DND-41 (cell line): Measurements from ENCODE around the gene CD300E.

Source experiments
- CTCF ChIP-seq: IDR thresholded peaks from 2 replicates; pipeline ENCODE4 v1.5.1; 2012; ENCODE audit warnings: borderline replicate concordance, low read length, moderate library complexity, mild to moderate bottlenecking; ENCODE audit not compliant: poor library complexity, severe bottlenecking; ENCODE audit errors: extremely low read depth
- EZH2 ChIP-seq: IDR thresholded peaks from 3 replicates; pipeline ENCODE4 v1.6.1; 2012; ENCODE audit warnings: borderline replicate concordance, low read depth, mild to moderate bottlenecking, moderate library complexity, low read length, inconsistent platforms; ENCODE audit not compliant: severe bottlenecking

DNA sequence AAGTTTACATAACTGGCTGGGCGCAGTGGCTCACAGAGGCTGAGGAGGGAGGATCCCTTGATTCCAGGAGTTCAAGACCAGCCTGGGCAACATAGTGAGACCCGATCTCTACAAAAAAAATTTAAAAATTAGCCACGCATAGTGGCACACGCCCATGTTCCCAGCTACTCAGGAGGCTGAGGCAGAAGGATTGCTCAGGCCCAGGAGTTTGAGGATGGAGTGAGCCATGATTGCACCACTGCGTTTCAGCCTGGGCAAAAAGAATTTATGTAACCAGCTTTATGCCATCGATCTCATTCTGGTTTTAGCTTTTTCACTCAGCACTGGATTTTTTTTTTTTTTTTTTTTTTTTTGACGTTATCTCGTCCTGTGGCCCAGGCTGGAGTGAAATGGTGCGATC, 9.1 kb upstream of the CD300E start:
- no peak for TF ChIP-seq CTCF
- TF ChIP-seq EZH2: no peak
